HG03342 (cell line): Measurements from ENCODE around the gene EPN3.

Experiments
- ATAC-seq: cut with Tn5 transposase; IDR thresholded peaks from one replicate; pipeline ENCODE4 v1.9.1; 2021; ENCODE audit warnings: mild to moderate bottlenecking, moderate library complexity; ENCODE audit not compliant: unreplicated experiment

Gene EPN3

GRCh38 chr17:50585891-50586290, 53.4 kb downstream of the EPN3 start:
- no peak for ATAC-seq

GRCh38 chr17:50586421-50587247, 54.1 kb downstream of the EPN3 start:
- no peak for ATAC-seq

GRCh38 chr17:50587571-50587970, 55.0 kb downstream of the EPN3 start:
- no peak for ATAC-seq

- ATAC-seq, result no peak
These were observed 56.0 kb downstream of the EPN3 start for GRCh38 chr17:50588391-50589049.

GRCh38 chr17:50589095-50589705, 56.7 kb downstream of the EPN3 start:
- ATAC-seq, result no peak

GRCh38 chr17:50590946-50591737, 58.6 kb downstream of the EPN3 start:
- ATAC-seq, result no peak

- ATAC-seq, result no peak
These were observed 60.8 kb downstream of the EPN3 start for GRCh38 chr17:50593321-50593720.
